ENCODE results near the gene RMND1.

The RMND1 gene

DNA sequence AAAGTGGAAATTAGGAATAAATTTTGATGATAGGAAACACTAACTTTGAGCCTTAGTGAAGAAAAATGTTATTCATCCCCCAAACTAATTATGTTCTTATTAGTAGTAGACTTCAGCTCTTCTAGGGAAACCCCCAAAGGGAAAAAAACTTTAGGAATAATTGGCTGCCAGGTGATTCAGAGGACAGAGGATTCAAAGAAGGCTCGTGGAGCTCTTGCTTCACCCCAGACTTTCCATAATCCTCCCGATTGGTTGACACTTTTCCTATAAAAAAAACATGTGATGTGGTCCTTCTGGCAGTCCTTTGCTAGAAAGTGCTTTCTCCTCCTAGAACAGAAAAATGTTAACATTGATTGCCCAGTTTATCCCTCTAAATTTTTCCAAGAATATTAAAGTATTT, 36.3 kb upstream of the RMND1 start:
- no peak for TF ChIP-seq POLR2AphosphoS5 (IDR thresholded peaks at IDR 0.05; ENCODE audit: low read depth)
- DNase-seq (ENCODE audit: low read depth in 1 of 2, low spot score in 1 of 2), result no peak
- H3K4me3 ChIP-seq (replicated peaks; ENCODE audit: insufficient read depth, low read length), result no peak overlapping the region
- no peaks in the 10 kb centered on the region for H3K27me3 ChIP-seq (ENCODE audit: insufficient read depth, poor library complexity, severe bottlenecking)
- no peak overlapping the region for H3K27ac ChIP-seq (replicated peaks)

DNA sequence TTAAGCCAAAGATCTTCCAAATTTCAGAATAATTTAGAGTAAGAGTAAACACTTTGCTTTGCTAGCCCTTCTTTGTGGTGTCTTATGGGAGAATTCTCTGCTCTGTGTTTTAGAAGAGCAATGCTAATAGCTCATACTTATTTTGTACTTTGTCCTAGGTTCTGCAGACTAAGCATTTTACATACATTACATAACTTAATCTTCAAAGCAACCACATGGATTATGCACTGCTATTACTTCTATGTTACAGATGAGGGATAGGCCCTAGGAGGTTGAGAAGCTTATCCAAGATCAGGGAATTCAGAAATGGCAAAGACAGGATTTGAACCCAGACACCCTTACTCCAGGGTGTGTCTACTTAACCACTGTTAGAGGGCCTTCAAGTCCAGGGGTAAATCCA, 32.1 kb upstream of the RMND1 start:
- no peak for DNase-seq (ENCODE audit: low read depth in 1 of 2, low spot score in 1 of 2)
- TF ChIP-seq GABPA (IDR thresholded peaks at IDR 0.05; ENCODE audit: low read depth) (no peak), POLR2AphosphoS5 (IDR thresholded peaks at IDR 0.05; ENCODE audit: low read depth) (no peak), SPI1 (IDR thresholded peaks at IDR 0.05; ENCODE audit: borderline replicate concordance, low read depth) (no peak)
- TF ChIP-seq, protein P1, sequence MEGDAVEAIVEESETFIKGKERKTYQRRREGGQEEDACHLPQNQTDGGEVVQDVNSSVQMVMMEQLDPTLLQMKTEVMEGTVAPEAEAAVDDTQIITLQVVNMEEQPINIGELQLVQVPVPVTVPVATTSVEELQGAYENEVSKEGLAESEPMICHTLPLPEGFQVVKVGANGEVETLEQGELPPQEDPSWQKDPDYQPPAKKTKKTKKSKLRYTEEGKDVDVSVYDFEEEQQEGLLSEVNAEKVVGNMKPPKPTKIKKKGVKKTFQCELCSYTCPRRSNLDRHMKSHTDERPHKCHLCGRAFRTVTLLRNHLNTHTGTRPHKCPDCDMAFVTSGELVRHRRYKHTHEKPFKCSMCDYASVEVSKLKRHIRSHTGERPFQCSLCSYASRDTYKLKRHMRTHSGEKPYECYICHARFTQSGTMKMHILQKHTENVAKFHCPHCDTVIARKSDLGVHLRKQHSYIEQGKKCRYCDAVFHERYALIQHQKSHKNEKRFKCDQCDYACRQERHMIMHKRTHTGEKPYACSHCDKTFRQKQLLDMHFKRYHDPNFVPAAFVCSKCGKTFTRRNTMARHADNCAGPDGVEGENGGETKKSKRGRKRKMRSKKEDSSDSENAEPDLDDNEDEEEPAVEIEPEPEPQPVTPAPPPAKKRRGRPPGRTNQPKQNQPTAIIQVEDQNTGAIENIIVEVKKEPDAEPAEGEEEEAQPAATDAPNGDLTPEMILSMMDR (IDR thresholded peaks at IDR 0.05; ENCODE audit: insufficient read depth, low read length), result no peak
- TF ChIP-seq, protein P2, sequence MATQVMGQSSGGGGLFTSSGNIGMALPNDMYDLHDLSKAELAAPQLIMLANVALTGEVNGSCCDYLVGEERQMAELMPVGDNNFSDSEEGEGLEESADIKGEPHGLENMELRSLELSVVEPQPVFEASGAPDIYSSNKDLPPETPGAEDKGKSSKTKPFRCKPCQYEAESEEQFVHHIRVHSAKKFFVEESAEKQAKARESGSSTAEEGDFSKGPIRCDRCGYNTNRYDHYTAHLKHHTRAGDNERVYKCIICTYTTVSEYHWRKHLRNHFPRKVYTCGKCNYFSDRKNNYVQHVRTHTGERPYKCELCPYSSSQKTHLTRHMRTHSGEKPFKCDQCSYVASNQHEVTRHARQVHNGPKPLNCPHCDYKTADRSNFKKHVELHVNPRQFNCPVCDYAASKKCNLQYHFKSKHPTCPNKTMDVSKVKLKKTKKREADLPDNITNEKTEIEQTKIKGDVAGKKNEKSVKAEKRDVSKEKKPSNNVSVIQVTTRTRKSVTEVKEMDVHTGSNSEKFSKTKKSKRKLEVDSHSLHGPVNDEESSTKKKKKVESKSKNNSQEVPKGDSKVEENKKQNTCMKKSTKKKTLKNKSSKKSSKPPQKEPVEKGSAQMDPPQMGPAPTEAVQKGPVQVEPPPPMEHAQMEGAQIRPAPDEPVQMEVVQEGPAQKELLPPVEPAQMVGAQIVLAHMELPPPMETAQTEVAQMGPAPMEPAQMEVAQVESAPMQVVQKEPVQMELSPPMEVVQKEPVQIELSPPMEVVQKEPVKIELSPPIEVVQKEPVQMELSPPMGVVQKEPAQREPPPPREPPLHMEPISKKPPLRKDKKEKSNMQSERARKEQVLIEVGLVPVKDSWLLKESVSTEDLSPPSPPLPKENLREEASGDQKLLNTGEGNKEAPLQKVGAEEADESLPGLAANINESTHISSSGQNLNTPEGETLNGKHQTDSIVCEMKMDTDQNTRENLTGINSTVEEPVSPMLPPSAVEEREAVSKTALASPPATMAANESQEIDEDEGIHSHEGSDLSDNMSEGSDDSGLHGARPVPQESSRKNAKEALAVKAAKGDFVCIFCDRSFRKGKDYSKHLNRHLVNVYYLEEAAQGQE (IDR thresholded peaks at IDR 0.05; ENCODE audit: insufficient replicate concordance, low read depth), result no peak

DNA sequence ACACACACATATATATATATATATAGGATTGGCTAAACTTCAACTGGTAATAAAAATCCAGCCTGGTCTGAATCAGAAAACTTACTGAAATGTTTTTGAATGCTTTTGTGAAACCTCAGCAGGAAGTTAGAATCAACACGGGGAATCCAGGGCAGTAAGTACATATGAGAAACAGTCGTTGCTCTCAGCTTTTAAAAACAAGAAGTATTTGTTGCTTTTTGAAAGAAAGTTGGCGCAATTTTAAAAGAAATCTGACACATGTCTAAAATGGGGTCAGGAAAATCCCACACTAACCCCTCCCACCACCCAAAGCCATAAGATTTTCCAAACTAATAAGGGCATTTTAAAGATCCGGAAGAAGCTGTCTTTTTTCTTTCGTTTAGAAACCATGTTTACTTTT, 30.4 kb upstream of the RMND1 start:
- peak overlapping the region; percentile 74 for H3K27ac ChIP-seq (replicated peaks)
- peak in 1 of 2 experiments; percentile 14 for DNase-seq (ENCODE audit: low read depth in 1 of 2, low spot score in 1 of 2)
- TF ChIP-seq SPI1 (IDR thresholded peaks at IDR 0.05; ENCODE audit: borderline replicate concordance, low read depth), result no peak
- no peak overlapping the region for H3K4me3 ChIP-seq (replicated peaks; ENCODE audit: insufficient read depth, low read length)
- H3K27me3 ChIP-seq (ENCODE audit: insufficient read depth, poor library complexity, severe bottlenecking), result no peaks in the 10 kb centered on the region

More for the DNA sequence above, 32.1 kb upstream of the RMND1 start:
- Histone ChIP-seq H3K27me3 (ENCODE audit: insufficient read depth, poor library complexity, severe bottlenecking) (no peaks in the 10 kb centered on the region), H3K27ac (replicated peaks) (no peak overlapping the region), H3K4me3 (replicated peaks; ENCODE audit: insufficient read depth, low read length) (no peak overlapping the region)

DNA sequence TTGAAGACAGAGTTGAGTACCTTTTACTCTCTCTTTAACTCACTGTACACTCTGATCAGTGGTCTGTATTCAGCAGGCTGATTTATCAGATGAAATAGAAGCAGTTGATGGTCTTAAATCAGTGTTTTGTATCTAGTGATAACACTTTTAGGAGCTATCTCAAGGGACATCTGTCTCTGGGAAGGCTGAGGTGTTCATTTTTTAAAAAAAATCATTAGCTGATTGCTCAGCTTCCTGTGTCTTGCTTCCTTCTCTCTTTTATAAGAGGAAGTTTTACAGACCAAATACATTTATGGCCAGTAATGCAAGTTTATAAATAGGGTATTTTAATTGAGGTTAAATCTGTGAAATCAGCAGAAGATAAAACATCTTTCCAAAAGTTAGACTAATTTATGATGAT, 29.9 kb upstream of the RMND1 start:
- TF ChIP-seq, protein P1 (IDR thresholded peaks at IDR 0.05; ENCODE audit: insufficient read depth, low read length), result no peak
- TF ChIP-seq POLR2AphosphoS5 (IDR thresholded peaks at IDR 0.05; ENCODE audit: low read depth) (no peak), GABPA (IDR thresholded peaks at IDR 0.05; ENCODE audit: low read depth) (no peak), SPI1 (IDR thresholded peaks at IDR 0.05; ENCODE audit: borderline replicate concordance, low read depth) (no peak)
- TF ChIP-seq, protein P2 (IDR thresholded peaks at IDR 0.05; ENCODE audit: insufficient replicate concordance, low read depth), result no peak
- peak in 1 of 2 experiments; percentile 31 for DNase-seq (ENCODE audit: low read depth in 1 of 2, low spot score in 1 of 2)
- no peak overlapping the region for H3K4me3 ChIP-seq (replicated peaks; ENCODE audit: insufficient read depth, low read length)
- peak overlapping the region; percentile 28 for H3K27ac ChIP-seq (replicated peaks)
- no peaks in the 10 kb centered on the region for H3K27me3 ChIP-seq (ENCODE audit: insufficient read depth, poor library complexity, severe bottlenecking)

GRCh38 chr6:151478670-151479069, 26.7 kb upstream of the RMND1 start:
- no peak for TF ChIP-seq GABPA (IDR thresholded peaks at IDR 0.05; ENCODE audit: low read depth)
- TF ChIP-seq, protein P2 (IDR thresholded peaks at IDR 0.05; ENCODE audit: insufficient replicate concordance, low read depth), result no peak
- TF ChIP-seq, protein P1 (IDR thresholded peaks at IDR 0.05; ENCODE audit: insufficient read depth, low read length), result no peak
- no peak for TF ChIP-seq SPI1 (IDR thresholded peaks at IDR 0.05; ENCODE audit: borderline replicate concordance, low read depth)
- no peak for TF ChIP-seq POLR2AphosphoS5 (IDR thresholded peaks at IDR 0.05; ENCODE audit: low read depth)
- no peak overlapping the region for H3K27ac ChIP-seq (replicated peaks)
- no peak for DNase-seq (ENCODE audit: low read depth in 1 of 2, low spot score in 1 of 2)
- H3K4me3 ChIP-seq (replicated peaks; ENCODE audit: insufficient read depth, low read length), result no peak overlapping the region
- H3K27me3 ChIP-seq (ENCODE audit: insufficient read depth, poor library complexity, severe bottlenecking), result no peaks in the 10 kb centered on the region
